ENCODE measurements around the gene SLC25A3. TPM values are rescaled to one million over a fixed set of nuclear protein-coding genes. Genes with fewer than 3 reads are reported as not detected.

Gene SLC25A3
- total RNA-seq, 2 experiments from 2014 or later = 665 to 672 TPM

- Mint-ChIP-seq H3K36me3 (ENCODE audit: low read depth) (peaks cover 13% of the 10 kb centered on the region), H3K4me3 (peak overlapping the region; percentile 98), H3K27ac (no peak overlapping the region), H3K4me1 (ENCODE audit: low read depth) (peaks cover 13% of the 10 kb centered on the region), H3K27me3 (no peaks in the 10 kb centered on the region), H3K9me3 (no peaks in the 10 kb centered on the region)
- no peak for ATAC-seq
- POLR2A ChIA-PET = interaction anchor here (0.6 to 1.1 kb wide), 4 partner anchors 16 to 100 kb away, joined by 3 to 5 read pairs (median 4); partner anchors contain the start of gene SLC25A3
- TF ChIP-seq CTCF (IDR thresholded peaks at IDR 0.05) = no peak
- DNase-seq = no peak
- intact Hi-C loops (cut with micrococcal nuclease) = no loop called here
- CTCF ChIA-PET = interaction anchor here (1.1 to 1.2 kb wide), 3 partner anchors 54 to 79 kb away, joined by 3 to 8 read pairs (median 4); no protein-coding TSS in a partner anchor
Measured at GRCh38 chr12:98646294-98647090, 53.0 kb downstream of the SLC25A3 start.

GRCh38 chr12:98651328-98651727 lies 57.8 kb downstream of the SLC25A3 start:
- TF ChIP-seq CTCF (IDR thresholded peaks at IDR 0.05) = no peak
- intact Hi-C loops (cut with micrococcal nuclease) = loop anchor here (5.0 kb wide), 1 partner anchor 84 kb away; no protein-coding TSS in a partner anchor
- Mint-ChIP-seq H3K27me3 (no peaks in the 10 kb centered on the region), H3K9me3 (no peaks in the 10 kb centered on the region), H3K4me1 (ENCODE audit: low read depth) (peaks cover 13% of the 10 kb centered on the region), H3K27ac (no peak overlapping the region), H3K36me3 (ENCODE audit: low read depth) (peaks cover 8% of the 10 kb centered on the region), H3K4me3 (no peak overlapping the region)
- DNase-seq (no peak), ATAC-seq (no peak)
- ChIA-PET POLR2A (interaction anchor here (1.1 kb wide), 1 partner anchor 131 kb away, joined by 3 read pairs; no protein-coding TSS in a partner anchor), CTCF (interaction anchor here (1.1 to 6.1 kb wide), 7 partner anchors 22 to 160 kb away, joined by 3 to 53 read pairs (median 4); no protein-coding TSS in a partner anchor)

GRCh38 chr12:98653866-98654493 lies 60.5 kb downstream of the SLC25A3 start:
- Mint-ChIP-seq H3K4me1 (ENCODE audit: low read depth) (peaks cover 15% of the 10 kb centered on the region), H3K27ac (no peak overlapping the region), H3K9me3 (no peaks in the 10 kb centered on the region), H3K4me3 (no peak overlapping the region), H3K36me3 (ENCODE audit: low read depth) (peaks cover 13% of the 10 kb centered on the region), H3K27me3 (no peaks in the 10 kb centered on the region)
- intact Hi-C loops (cut with micrococcal nuclease) = loop anchor here (5.0 kb wide), 1 partner anchor 87 kb away; no protein-coding TSS in a partner anchor
- ATAC-seq = no peak
- CTCF ChIA-PET = interaction anchor here (0.8 to 6.1 kb wide), 9 partner anchors 8 to 163 kb away, joined by 3 to 53 read pairs (median 4); partner anchors contain the start of gene IKBIP
- no peak for DNase-seq
- POLR2A ChIA-PET = interaction anchor here (1.1 kb wide), 1 partner anchor 10 kb away, joined by 3 read pairs; no protein-coding TSS in a partner anchor
- peak; percentile 55 for TF ChIP-seq CTCF (IDR thresholded peaks at IDR 0.05)

Other genes with a start within 250 kb of the SLC25A3 start
- 100 to 1,000 TPM; 324 to 328 TPM for gene TMPO, start 78.1 kb upstream of the SLC25A3 start, total RNA-seq
- 10 to 100 TPM; 34.9 to 35.4 TPM for gene IKBIP, start 51.1 kb downstream of the SLC25A3 start, total RNA-seq
- 10 to 100 TPM; 14.3 to 17.9 TPM for gene APAF1, start 51.6 kb downstream of the SLC25A3 start, total RNA-seq

Data from activated CD8-positive, alpha-beta T cell treated with anti-CD3 and anti-CD28 coated beads for 36 hours (primary cell).